K562 (cell line): ENCODE results near the gene TNN. TPM values are rescaled to one million over a fixed set of nuclear protein-coding genes. Genes with fewer than 3 reads are reported as not detected.

Source experiments
- ARNT ChIP-seq, 2 experiments: fragments of 450-650 bp; IDR thresholded peaks; 2 replicates each; pipeline ENCODE4 v1.6.1; 2016; ENCODE audit warnings: mild to moderate bottlenecking in 1 of 2
- ATF1 ChIP-seq, 2 experiments: fragments of 450-650 bp in 1 of 2; IDR thresholded peaks; 2 replicates each; pipeline ENCODE4 v1.6.1; 2016; ENCODE audit warnings: missing compliant biosample characterization in 1 of 2, missing genetic modification characterization in 1 of 2
- ATF7 ChIP-seq: fragments of 450-650 bp; IDR thresholded peaks from 2 replicates; pipeline ENCODE4 v1.7.1; 2014; ENCODE audit warnings: mild to moderate bottlenecking, moderate library complexity
- CBFA2T2 ChIP-seq: fragments of 450-650 bp; conservative IDR thresholded peaks from 2 replicates; pipeline ENCODE4 v1.6.1; 2017; ENCODE audit warnings: mild to moderate bottlenecking
- DMBX1 ChIP-seq: fragments of 250-450 bp; sonication (Bioruptor Pico); IDR thresholded peaks from 2 replicates; pipeline ENCODE4 v1.8.0; 2022; ENCODE audit warnings: inconsistent platforms, mild to moderate bottlenecking, moderate library complexity, borderline replicate concordance
- ELK3 ChIP-seq: fragments of 450-650 bp; formaldehyde crosslinking; IDR thresholded peaks from 2 replicates; pipeline ENCODE4 v1.4.0; 2020; ENCODE audit warnings: mild to moderate bottlenecking
- EP300 ChIP-seq: IDR thresholded peaks from 2 replicates; pipeline ENCODE4 v1.6.1; 2012; ENCODE audit warnings: low read length, improper control_type of control experiment
- FOXK2 ChIP-seq, 2 experiments: fragments of 450-650 bp; IDR thresholded peaks in 1 of 2; conservative IDR thresholded peaks in 1 of 2; 2 replicates each; pipeline ENCODE4 v1.6.1; 2016; ENCODE audit warnings: low read depth in 2 of 2, mild to moderate bottlenecking in 1 of 2
- HDGF ChIP-seq: fragments of 450-650 bp; IDR thresholded peaks from 2 replicates; pipeline ENCODE4 v1.6.1; 2016
- HEY1 ChIP-seq: fragments of 250-450 bp; sonication (Bioruptor Pico); IDR thresholded peaks from 2 replicates; pipeline ENCODE4 v1.5.0; 2020; ENCODE audit warnings: mild to moderate bottlenecking, moderate library complexity, borderline replicate concordance
- HLTF ChIP-seq: fragments of 450-650 bp; IDR thresholded peaks from 2 replicates; pipeline ENCODE4 v1.6.1; 2016
- JUND ChIP-seq, 2 experiments: IDR thresholded peaks; 2 replicates in 1 of 2; 3 replicates in 1 of 2; pipeline ENCODE4 v1.6.1; 2011; ENCODE audit warnings: borderline replicate concordance in 2 of 2, low read depth in 2 of 2, low read length in 2 of 2, improper control_type of control experiment in 1 of 2, missing biosample characterization in 1 of 2, missing genetic modification characterization in 1 of 2, missing genetic modification reagents in 1 of 2
- MAFF ChIP-seq: IDR thresholded peaks from 2 replicates; pipeline ENCODE4 v1.6.1; 2012; ENCODE audit warnings: low read length, improper control_type of control experiment
- MAX ChIP-seq: sonication (generic); formaldehyde crosslinking; IDR thresholded peaks from 2 replicates; pipeline ENCODE4 v1.9.0; 2022; ENCODE audit warnings: mild to moderate bottlenecking, missing genetic modification reagents
- MEF2A ChIP-seq: IDR thresholded peaks from 2 replicates; pipeline ENCODE4 v1.6.1; 2011; ENCODE audit warnings: low read depth, mild to moderate bottlenecking, low read length, moderate library complexity; ENCODE audit not compliant: control insufficient read depth
- MTF1 ChIP-seq: fragments of 250-450 bp; sonication (Bioruptor Pico); IDR thresholded peaks from 2 replicates; pipeline ENCODE4 v1.9.0; 2021; ENCODE audit warnings: moderate library complexity, mild to moderate bottlenecking, inconsistent platforms, borderline replicate concordance
- NONO ChIP-seq, 2 experiments: fragments of 200-400 bp in 1 of 2; fragments of 450-650 bp in 1 of 2; formaldehyde crosslinking in 1 of 2; IDR thresholded peaks; 2 replicates each; pipeline ENCODE4 v1.6.1; 2017; ENCODE audit warnings: low read depth in 2 of 2, mild to moderate bottlenecking in 2 of 2, moderate library complexity in 2 of 2, low read length in 1 of 2
- PRDM10 ChIP-seq: fragments of 450-650 bp; IDR thresholded peaks from 2 replicates; pipeline ENCODE4 v1.6.1; 2018; ENCODE audit not compliant: partially characterized antibody
- PTRF ChIP-seq: fragments of 450-650 bp; IDR thresholded peaks from 2 replicates; pipeline ENCODE4 v1.6.1; 2016; ENCODE audit warnings: mild to moderate bottlenecking, missing genetic modification characterization, missing compliant biosample characterization
- RAD21 ChIP-seq, 2 experiments: fragments of 250-450 bp in 1 of 2; fragments of 450-650 bp in 1 of 2; sonication (Bioruptor Pico) in 1 of 2; formaldehyde crosslinking in 1 of 2; IDR thresholded peaks in 1 of 2; conservative IDR thresholded peaks in 1 of 2; 2 replicates each; pipeline versions ENCODE4 v1.4.0 to v1.8.0; 2020 to 2022; ENCODE audit warnings: mild to moderate bottlenecking in 2 of 2, moderate library complexity in 1 of 2
- RUNX1 ChIP-seq: sonication (generic); IDR thresholded peaks from 2 replicates; pipeline ENCODE4 v1.6.1; 2016; ENCODE audit warnings: antibody characterized with exemption, low read depth
- SMARCA4 ChIP-seq: fragments of 450-650 bp; IDR thresholded peaks from 2 replicates; pipeline ENCODE4 v1.6.1; 2016
- SPI1 ChIP-seq: IDR thresholded peaks from 2 replicates; pipeline ENCODE4 v1.6.1; 2011; ENCODE audit warnings: low read depth, low read length, control low read depth, borderline replicate concordance
- TAF9B ChIP-seq: fragments of 450-650 bp; IDR thresholded peaks from 2 replicates; pipeline ENCODE4 v1.6.1; 2018; ENCODE audit warnings: mild to moderate bottlenecking; ENCODE audit not compliant: partially characterized antibody
- TRIM28 ChIP-seq: fragments of 450-650 bp; IDR thresholded peaks from 2 replicates; pipeline ENCODE4 v1.6.1; 2017
- ZNF12 ChIP-seq: sonication (generic); formaldehyde crosslinking; IDR thresholded peaks from 2 replicates; pipeline ENCODE4 v1.4.0; 2020; ENCODE audit warnings: mild to moderate bottlenecking, missing genetic modification reagents
- ZNF507 ChIP-seq: conservative IDR thresholded peaks from 2 replicates; pipeline ENCODE4 v1.6.1; 2017; ENCODE audit warnings: missing genetic modification characterization, missing compliant biosample characterization
- polyA plus RNA-seq, 8 experiments: library from polyadenylated mRNA; depleted of rRNA in 4 of 8; stranded (reverse) in 5 of 8; unstranded in 3 of 8; fragments of >200 nt; fragmentation: Nextera tagmentation in 2 of 8; fragmentation: Illumina TruSeq in 1 of 8; extraction: Ambion mirVana in 2 of 8; extraction: Trizol in 1 of 8; gene quantifications; 2 replicates each; pipeline versions ENCODE4 v1.2.1 to v1.2.3, GENCODE V29; 2011 to 2014; ENCODE audit warnings: inconsistent platforms in 1 of 8, missing spikeins in 1 of 8
- total RNA-seq, 7 experiments: library from RNA; depleted of rRNA in 6 of 7; stranded (reverse); fragments of >200 nt in 6 of 7; fragmentation: Illumina TruSeq in 2 of 7; extraction: Trizol in 2 of 7; gene quantifications; 2 replicates each; pipeline versions ENCODE4 v1.2.1 to v1.2.3, GENCODE V29; 2011 to 2021; ENCODE audit warnings: low replicate concordance in 1 of 7

The TNN gene
- total and polyA plus RNA-seq, 9 of the 15 experiments (the other 6 are each of a cell fraction or from before 2014, with no cell fraction given) = 0.01 to 0.09 (median 0.07) TPM; not detected in 4

GRCh38 chr1:175188936-175189335 is 121.3 kb downstream of the TNN start (continued):
- TF ChIP-seq MAFF (no peak), MAX (CRISPR knock-in tag) (no peak), CBFA2T2 (no peak), ZNF507 (no peak), MEF2A (no peak), SPI1 (peak; percentile 92), ARNT (IDR thresholded peaks at IDR 0.05) (no peak), MTF1 (no peak), RAD21 (CRISPR knock-in tag; conservative IDR thresholded peaks at IDR 0.05 in 1 of 2, IDR thresholded peaks at IDR 0.05 in 1 of 2) (no peak), ZNF12 (no peak), FOXK2 (conservative IDR thresholded peaks at IDR 0.05 in 1 of 2, IDR thresholded peaks at IDR 0.05 in 1 of 2; ENCODE audit: low read depth in 2 of 2) (peak; percentile 59 to 77; a peak in 3 of 4 replicates), ATF1 (CRISPR knock-in tag; IDR thresholded peaks at IDR 0.05) (no peak), ATF1 (tag; IDR thresholded peaks at IDR 0.05) (peak; percentile 28; the same call in 1 of the 2 replicates), ATF7 (no peak), NONO (IDR thresholded peaks at IDR 0.05; ENCODE audit: low read depth in 2 of 2, low read length in 1 of 2) (no peak), HDGF (no peak), PTRF (tag) (no peak), SMARCA4 (peak; percentile 55; the same call in 1 of the 2 replicates), PRDM10 (peak; percentile 81), TAF9B (no peak), HLTF (no peak), RUNX1 (no peak), TRIM28 (peak; percentile 52; the same call in 1 of the 2 replicates), JUND (IDR thresholded peaks at IDR 0.05; ENCODE audit: borderline replicate concordance, low read depth, low read length) (peak; percentile 19; the same call in 1 of the 2 replicates), JUND (tag; IDR thresholded peaks at IDR 0.05; ENCODE audit: borderline replicate concordance, low read depth, low read length) (no peak; the same call in 2 of the 3 replicates), EP300 (peak; percentile 26; the same call in 1 of the 2 replicates), HEY1 (CRISPR knock-in tag) (no peak), DMBX1 (CRISPR knock-in tag) (no peak), ELK3 (CRISPR knock-in tag) (no peak)
